Stimulated activated CD8-positive, alpha-beta memory T cell treated with anti-CD3 and anti-CD28 coated beads, Interleukin-7, amount 100 ng/mL, for 48 hours (primary cell): Measurements from ENCODE around the gene CAMSAP3.

ENCODE experiments used
- DNase-seq, 2 donors: peaks; one replicate each; pipeline ENCODE4 v3.0.0-alpha.2; 2020; ENCODE audit warnings: low read depth in 1 of 2; ENCODE audit errors: extremely low read depth in 1 of 2

The CAMSAP3 gene

GRCh38 chr19:7612282-7613274, 16.9 kb downstream of the CAMSAP3 start:
- DNase-seq = no peak

DNA sequence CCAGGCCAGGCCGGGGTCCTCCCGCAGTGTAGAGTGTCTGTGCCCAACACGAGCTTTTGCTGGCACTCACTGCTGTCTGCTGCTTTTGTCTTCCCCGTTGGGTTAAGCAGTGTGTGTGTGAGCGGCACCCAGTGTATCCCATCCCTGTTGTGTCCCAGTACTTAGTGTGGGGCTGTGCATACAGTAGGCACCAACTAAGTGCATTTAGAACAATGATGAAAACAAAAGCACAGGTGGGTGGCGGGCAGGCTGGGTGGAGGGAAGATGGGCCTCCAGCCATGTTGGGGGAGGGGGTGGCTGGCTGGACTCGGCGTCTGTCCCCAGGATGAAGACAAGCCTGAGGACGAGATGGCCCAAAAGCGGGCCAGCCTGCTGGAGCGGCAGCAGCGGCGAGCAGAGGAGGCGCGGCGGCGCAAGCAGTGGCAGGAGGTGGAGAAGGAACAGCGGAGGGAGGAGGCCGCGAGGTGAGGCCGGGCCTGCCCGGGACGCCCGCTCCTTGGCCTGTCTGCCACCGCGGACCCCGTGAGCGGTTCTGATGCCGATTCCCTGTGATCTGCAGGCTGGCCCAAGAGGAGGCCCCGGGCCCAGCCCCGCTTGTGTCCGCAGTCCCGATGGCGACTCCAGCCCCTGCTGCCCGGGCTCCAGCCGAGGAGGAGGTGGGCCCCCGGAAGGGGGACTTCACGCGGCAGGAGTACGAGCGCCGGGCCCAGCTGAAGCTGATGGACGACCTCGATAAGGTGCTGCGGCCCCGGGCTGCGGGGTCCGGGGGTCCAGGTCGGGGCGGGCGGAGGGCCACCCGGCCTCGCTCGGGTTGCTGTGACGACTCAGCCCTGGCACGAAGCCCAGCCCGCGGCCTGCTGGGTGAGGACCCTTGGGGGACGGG, 19.4 kb downstream of the CAMSAP3 start:
- no peak for DNase-seq

DNA sequence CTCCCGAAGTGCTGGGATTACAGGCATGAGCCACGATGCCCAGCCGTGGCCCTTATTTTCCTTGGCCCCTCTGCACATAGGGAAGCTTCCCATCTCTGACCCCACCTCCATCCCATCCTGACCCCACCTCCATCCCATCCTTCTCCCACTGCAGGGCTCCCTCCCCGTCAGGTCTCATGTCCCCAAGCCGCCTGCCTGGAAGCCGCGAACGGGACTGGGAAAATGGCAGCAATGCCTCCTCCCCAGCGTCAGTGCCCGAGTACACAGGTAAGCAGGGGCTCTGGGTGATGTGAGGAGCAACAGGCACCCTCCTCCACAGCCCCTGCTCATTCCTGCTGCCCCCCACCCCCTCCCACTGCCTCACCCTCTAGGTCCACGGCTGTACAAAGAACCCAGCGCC, 21.5 kb downstream of the CAMSAP3 start:
- no peak for DNase-seq

GRCh38 chr19:7617735-7618134, 22.1 kb downstream of the CAMSAP3 start:
- DNase-seq = no peak

DNA sequence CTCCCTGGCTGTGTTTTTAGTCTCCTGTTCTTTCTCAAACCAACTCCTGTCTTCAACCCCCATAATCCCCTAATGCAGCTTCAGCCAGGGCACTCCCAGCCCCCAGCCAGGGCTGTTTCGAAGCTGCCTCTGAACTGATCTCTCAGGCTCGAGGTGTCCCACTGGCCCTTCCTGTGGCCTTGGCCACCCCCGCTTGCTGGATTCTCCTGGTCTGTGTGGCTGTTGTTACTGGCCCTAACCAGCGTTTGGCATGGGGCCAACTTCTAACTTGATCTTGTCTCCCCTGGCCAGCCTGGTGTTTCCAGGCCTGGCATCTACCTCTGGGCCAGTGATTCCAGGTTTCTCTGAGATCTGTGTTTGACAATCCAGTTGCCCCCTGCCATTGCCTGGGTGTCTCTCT, 22.7 kb downstream of the CAMSAP3 start:
- DNase-seq = no peak

- no peak for DNase-seq
Measured at GRCh38 chr19:7618771-7619510, 23.3 kb downstream of the CAMSAP3 start.

DNA sequence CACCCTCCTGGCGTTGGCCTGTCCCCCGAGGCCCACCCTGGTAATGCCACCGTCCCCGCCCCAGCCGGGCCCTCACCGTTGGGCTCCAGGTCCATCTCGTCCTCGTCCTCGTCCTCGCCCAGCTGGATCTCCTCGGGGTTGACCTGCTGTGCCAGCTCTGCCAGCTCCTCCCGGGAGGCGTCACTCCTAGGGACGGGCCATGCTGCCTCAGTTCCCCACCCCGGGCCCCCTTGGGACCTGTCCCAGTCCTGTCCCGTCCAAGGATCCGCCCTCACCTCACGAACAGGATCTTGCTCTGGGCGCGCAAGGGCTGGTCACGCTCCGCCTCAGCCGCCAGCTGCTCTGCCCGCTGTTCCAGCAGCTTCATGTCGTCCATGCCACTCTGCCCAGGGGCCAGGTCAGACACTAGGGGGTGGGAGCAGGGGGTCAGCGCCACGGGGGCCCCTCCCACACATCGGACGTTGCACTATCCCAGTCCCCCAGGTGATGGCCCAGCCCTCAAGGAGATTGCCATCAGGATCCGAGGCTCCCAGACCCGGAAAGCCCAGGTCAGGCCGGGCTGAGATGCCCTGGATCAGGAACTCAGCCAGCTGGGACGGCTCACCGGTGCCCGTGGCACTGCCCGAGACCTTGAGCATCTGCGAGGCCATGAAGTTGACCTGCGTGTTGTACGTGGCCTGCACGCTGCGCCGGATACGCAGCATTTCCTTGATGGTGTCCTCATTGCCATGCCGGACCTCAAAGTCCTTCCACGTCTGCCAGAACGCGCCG, 24.2 kb downstream of the CAMSAP3 start:
- no peak for DNase-seq

GRCh38 chr19:7620442-7621412, 25.1 kb downstream of the CAMSAP3 start:
- no peak for DNase-seq

- no peak for DNase-seq
Measured at GRCh38 chr19:7622933-7623685, 27.4 kb downstream of the CAMSAP3 start.

- no peak for DNase-seq
Measured at GRCh38 chr19:7623725-7624603, 28.3 kb downstream of the CAMSAP3 start.

DNA sequence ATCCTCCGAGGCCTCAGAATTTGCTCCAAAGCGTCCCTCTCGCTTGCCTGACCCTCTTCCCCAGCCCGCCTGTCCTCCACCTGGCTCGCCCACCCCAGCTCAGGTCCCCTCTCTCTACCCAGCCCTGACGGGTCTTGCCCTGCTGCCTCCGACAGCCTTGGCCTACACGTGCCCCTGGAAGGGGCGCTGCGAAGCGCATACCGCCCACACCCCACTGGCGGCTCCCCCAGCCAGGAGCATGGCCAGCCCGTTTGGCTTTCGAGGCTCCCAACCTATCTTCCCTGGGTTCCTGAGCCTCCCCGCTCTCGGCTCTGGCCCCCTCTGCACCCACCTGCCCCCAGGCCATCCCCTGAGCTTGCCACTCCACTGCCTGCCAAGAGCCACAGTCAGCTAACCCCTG, 29.1 kb downstream of the CAMSAP3 start:
- no peak for DNase-seq

DNA sequence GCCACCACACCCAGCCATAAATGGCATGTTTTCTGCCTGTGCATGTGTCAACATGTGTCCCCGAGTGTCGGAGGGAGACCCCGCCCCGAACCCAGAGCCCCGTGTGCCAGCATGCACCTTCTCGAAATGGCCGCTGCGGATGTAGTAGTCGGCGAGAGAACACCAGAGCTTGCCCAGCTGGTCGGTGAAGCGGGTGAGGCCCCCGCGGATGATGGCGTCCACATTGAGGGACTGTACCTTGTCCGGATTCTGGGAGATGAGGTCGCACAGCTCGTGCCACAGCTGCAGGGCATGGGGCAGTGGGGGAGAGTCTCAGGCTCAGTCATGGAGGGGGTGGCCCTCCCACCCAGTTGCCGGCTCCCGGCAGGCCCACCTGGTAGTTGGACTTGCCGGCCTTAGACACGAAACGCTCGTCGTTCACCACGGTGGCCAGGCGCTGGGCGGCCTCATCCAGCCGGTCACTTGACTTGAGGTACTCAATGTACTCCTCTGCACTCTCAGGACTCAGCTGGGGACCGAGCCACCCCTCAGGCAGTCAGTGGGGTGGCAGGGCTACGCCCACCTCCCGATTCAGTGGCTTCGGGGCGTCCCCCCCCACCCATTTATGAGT, 30.2 kb downstream of the CAMSAP3 start:
- no peak for DNase-seq

- DNase-seq = no peak
Measured at GRCh38 chr19:7627166-7627565, 31.5 kb downstream of the CAMSAP3 start.

DNA sequence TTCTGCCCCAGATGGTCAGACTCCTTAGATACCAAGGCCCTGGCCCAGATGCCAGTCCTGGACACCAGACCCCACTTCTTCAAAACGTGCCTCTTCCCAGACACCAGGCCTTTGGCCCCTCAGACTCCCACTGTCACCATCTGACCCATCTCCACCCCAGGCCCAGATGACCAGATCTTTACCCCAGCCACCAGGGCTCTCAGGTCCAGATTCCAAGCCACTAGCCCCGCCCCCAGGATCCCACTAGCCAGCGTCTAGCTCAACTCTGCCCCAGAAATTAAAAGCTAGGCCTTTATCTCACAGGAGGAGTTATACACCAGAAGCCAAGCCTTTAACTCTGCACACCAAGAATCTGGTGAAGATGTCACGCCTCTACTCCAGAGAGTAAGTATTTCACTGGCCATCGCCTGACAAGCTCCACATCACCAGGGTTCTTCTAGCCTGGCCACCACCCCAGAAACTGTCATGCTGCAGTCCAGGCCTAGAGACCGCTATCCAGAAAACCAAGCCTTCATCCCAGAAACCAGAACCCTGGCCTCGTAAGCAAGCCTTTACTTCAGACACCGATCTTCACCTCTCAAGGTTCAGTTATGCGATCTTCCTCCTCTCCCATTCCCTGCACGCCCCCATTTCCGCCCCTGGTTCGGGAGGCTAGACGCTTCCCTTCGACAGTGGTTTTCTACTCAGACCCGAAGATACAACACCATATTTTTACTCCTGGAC, 33.1 kb downstream of the CAMSAP3 start:
- DNase-seq = no peak

DNA sequence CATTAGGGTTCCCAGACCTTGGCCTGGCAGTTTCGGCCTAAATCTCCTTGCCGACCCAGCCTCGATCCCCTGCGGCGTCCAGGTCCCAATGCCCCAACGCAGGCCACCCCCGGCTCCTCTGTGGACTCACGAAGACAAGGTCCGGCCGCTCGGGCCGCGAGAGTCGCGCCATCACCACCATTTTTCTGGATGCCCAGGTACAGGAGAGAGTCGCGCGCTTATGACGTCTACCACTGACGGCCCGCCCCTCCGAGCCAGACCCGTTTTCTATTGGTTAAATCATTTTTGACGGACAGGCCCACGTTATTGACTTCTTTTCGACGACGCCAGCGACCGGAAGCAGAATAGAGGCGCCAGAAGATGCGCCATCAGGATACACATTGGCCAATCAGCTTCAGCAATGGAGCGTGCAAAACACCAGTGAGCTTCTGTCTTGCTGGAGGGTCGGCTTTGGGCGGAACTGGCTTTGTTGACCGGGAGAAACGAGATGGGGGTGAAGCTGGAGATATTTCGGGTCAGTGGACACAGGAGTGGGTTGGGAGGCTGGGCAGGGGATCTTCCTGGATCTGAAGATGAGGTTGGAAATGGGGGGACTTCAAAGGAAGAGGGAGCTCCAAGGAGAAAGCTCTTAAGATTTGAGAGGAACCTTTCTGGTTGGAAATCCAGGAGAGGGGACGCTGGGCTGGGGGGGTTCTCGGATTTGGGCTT, 33.8 kb downstream of the CAMSAP3 start, which contains the start of the genes PET100 and XAB2:
PET100 (plus strand) TSS at position 447 of the 708 bp plus-strand sequence; CDS start at position 488, 41 bp downstream.
XAB2 (minus strand) TSS at position 199 of the 708 bp plus-strand sequence; CDS start at position 181, 18 bp downstream.
- DNase-seq = peak; percentile 83 to 92
